Right renal cortex interstitium (tissue), 3 donors: Measurements from ENCODE around the gene NACA. TPM values are rescaled to one million over a fixed set of nuclear protein-coding genes. Genes with fewer than 3 reads are reported as not detected.
"Not testable (repeated sequence)": the region's sequence is repeated elsewhere in the genome, so short reads cannot be mapped to it uniquely, and the experiment has no call there.

Source experiments
- DNase-seq, 3 donors: peaks; one replicate each; pipeline ENCODE4 v3.0.0-alpha.2; 2013; ENCODE audit warnings: low read depth in 3 of 3, low spot score in 2 of 3
- polyA plus RNA-seq, 3 donors: library from polyadenylated mRNA; unstranded; fragments of 120-200 nt; gene quantifications; one replicate each; pipeline ENCODE4 v1.2.1, GENCODE V29; 2013; ENCODE audit not compliant: insufficient read length in 3 of 3

Gene NACA
- polyA plus RNA-seq, result 1,000 to 10,000 TPM; 2,397 to 2,715 (median 2,525) TPM

DNA sequence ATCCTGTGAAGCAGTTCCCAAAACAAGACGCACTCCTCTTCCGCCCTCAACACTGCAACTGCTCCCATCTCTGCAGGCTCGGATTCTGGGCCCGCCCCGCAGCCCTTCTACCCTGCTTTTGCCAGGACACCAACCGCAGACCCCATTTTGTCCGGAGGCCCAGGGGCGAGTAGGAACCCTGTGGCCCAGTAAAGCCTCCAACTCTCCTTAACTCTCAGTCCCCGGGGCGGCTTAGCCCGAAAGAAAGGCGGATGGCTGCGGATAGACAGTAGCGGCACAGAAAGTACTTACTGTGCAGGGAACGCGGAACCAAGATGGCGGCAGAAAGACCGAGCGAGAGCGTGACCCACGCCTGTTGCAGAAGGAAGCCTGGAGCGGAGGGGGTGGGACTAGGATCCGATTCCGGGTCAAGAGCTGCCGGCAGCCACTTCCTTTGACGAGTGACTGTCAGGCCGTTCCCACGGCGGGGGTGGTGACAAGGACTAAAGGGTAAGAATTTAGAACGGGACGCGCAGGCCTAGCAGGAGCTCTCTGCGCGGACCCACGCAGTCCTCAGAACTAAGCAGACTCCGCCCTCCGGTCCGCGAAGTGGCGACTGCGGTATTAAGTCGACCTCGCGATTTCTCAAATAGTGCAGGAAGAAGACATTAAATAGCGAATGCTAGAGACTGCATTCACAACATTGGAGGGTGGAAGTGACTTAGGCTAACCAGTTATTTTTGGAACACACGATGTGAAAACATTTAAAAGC, at the start of gene NACA:
TSS of gene NACA (minus strand) at position 328 of the 751 bp plus-strand sequence. CDS start 778 bp downstream, outside the sequence.
- DNase-seq, result peak; percentile 88 to 93 (median 91)

DNA sequence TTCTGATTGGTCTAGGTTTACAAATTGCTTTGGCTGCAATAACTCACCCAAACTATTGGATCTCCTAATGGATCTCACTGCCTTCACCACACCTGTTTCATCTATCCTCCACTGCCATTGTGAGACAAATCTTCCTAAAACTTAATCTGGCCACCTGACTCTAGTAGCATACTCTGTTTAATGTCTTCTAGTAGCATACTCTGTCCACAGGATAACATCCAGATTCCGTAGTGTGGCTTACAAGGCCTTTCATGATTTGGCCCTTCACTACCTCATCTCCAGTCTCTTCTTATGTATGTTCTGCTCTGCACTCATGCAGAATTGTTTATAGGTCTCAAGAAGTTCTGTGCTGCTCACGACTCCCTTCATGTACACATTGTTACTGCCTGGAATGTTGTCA, 48.0 kb upstream of the NACA start:
- DNase-seq, result no peak

DNA sequence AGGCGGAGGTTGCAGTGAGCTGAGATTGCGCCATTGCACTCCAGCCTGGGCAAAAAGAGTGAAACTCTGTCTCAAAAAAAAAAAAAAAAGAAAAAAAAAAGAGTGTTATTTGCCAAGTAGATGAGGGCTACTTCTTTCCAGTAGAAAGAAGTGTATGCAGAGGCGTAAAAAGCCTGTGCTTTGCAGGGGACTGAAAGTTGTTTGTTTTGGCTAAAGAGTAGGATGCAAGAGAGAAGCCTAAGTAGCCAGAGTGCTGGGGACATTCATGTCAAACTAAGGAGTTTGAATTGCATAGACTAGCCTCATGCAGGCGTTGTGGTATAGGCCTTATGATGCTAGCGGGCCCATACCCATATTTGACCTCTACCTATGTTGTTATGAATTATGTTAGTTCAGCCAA, 47.5 kb upstream of the NACA start:
- no peak for DNase-seq

DNA sequence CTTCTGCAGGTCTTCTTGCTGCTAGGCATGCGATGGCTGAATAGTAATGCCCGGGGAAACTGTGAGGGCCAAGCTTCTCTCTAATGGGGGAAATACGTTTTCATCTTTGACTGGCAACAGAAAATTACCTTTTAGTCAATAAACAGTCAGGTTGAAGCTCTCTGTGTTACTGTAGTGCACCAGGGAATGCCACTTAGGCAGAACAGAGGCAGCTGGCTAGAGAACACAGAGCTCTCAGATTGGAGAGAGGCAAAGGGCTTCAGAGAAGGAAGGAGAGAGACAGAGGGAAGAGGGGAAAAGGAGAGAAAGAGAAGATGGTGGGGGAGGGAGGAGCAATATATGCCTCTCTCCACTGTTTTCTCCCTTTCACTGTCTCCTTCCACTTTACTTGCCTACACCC, 44.8 kb upstream of the NACA start:
- no peak for DNase-seq

DNA sequence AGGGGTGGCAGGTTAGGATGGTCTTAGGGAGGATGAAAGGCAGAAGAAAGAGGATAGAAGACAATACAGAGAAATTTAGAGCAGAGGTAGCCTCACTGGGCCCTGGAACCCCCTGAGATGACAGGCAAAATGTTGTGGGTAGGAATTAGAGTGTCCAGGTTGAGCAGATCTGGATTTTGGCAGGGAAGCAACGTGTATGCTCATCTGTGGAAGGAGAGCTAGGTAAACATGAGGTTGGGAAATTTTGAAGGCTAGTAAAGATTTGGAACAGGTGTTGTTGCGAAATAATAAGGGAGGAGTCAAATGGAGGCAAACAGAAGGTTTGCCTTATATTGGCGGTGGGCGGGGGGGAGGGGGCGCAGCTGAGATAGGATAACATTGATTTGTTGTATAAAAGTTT, 43.3 kb upstream of the NACA start:
- DNase-seq, result no peak

DNA sequence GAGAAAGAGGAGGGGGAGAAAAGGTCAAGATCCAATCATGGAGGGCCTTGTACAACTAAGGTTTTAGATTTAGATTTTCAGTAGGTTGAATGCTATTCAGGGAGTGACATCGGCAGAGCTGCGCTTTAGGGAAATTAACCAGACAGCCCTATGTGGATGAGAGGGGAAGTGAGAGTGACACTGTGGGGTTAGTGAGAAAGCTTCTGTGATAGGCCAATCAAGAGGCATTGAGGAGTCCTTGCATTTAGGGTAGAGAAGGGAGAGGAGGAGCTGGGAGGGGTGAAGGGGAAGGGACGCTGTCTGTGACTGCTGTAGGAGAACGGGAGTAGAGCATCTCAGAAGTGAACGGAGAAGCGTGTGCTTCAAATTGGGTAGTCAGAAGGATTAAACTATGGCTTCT, 41.4 kb upstream of the NACA start:
- DNase-seq, result no peak

DNA sequence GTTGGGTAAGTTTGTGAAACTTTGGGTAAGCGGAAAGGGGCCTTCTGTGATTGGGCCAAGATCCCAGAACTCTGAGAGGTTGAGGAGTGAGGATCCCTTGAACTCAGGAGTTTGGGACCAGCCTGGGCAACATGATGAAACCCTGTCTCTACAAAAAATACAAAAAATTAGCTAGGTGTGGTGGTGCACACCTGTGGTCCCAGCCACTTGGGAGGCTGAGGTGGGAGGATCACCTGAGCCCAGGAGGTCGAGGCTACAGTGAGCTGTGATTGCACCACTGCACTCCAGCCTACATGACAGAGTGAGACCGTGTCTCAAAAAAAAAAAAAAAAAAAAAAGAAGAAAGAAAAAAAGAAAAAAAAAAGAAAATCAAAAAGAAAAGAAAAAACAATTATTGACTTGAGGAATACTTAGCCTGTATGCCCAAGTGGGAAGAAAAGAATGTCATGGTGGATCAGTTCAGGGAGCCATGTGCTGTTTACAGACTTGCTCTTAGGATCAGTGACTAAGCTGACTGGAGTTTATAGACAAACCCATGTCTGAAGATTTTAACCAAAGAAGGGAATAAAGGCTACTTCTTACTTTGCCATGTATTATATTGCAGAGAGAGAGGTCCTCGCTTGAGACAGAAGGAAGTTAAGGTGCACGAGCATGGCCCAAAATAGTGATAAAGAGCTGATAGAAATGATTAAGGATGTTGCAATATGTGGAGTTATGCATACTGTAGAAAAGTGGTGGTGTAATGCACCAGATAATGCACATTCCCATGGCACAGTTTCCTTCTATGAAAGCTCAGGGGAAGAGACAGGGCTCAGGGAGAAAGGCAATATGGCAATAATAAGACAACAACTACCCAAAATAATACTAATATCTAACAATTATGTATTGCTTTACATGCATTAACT, 38.9 kb upstream of the NACA start:
- no peak for DNase-seq

DNA sequence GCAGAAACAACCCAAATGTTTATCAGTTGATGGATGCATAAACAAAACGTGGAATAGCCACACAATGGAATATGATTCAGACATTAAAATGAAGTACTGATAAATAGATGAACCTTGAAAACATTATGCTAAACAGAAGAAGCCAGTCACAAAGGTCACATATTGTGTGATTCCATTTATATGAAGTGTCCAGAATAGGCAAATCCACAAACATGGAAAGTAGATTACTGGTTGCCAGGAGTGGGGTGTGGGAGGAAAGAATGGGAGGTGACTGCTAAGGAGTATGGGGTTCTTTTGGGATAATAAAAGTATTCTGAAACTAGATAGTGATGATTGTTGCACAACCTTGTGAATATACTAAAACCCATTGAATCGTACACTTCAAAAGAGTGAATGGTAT, 36.7 kb upstream of the NACA start:
- no peak for DNase-seq

DNA sequence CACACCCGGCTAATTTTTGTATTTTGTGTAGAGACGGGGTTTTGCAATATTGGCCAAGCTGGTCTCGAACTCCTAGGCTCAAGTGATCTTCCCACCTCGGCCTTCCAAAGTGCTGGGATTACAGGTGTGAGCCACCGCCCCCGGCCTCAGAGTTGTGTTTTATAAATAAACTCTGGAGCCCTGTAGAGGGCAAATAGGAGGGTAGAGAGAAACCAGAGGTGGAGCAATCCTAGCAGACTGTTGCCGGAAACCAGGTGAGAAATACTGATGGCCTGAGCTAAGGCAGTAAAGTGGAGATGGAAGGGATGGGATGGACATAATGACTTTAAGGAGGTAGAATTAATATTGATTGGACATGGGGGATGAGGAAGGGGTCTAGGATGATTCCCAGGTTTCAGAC, 35.4 kb upstream of the NACA start:
- DNase-seq, result no peak

DNA sequence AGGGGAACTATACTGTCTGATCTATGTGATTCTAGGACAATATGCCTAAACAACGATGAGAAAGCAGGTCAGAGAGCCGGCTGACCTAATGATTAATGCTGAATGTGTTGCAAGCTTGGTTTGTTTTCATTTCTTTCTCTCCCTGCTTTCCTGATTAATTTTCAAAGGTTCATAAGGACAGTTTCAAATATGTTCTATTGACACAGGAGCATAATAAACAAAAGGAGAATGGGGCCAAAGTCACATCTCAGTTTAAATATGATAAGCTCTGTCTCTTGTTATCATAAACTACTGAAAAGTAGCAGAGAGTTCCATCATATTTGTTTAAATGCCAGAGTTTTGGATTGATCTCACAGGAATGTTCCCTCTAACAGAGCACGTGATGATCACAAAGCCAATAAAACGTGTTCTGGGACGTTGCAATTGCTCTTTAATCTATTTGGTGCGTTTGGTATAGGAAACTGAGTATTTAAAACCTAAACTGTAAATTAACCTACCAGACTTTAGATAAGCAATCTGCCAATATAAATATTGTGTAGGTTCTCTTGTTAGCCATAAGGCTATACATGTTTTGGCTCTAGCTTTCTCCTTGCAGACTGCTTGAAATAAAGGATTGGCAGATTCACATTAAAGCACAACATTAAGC, 34.3 kb upstream of the NACA start:
- no peak for DNase-seq

DNA sequence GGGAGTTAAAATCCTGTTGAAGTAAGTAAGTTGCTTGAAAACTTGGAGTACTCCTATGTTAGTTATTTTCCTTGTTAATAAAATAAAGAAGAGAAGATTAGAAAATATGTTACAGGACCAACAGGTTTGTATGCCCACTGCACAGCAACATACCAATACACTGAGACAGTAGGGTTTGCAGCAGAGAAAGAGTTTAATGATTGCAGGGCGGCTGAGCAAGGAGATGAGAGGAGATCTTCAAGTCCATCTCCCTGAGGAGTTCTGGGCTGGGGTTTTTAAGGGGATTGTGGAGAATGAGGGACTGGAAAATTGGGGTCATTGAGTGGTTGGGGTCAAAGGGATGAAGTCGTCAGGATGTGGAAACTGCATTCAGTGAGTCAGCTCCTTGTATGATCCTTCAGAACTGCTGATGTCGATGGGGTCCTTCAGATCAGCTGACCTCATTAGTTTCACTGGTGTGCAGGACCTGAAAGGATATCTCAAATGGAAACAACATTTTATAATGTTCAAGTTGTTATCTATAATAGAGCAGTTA, 33.7 kb upstream of the NACA start:
- DNase-seq, result no peak

DNA sequence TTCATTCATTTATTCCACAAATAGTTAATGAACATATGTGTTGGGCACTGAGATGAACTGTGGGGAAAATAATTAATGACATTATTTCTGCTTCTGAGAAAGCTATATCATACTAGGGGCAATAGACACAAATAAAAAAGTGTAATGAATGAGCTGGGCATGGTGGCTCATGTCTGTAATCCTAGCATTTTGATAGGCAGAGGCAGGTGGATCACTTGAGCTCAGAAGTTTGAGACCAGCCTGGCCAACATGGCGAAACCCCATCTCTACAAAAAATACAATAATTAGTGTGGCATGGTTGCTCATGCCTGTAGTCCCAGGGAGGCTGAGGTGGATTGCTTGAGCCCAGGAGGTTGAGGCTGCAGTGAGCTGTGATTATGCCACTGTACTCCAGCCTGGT, 32.9 kb upstream of the NACA start:
- not testable (repeated sequence) for DNase-seq

DNA sequence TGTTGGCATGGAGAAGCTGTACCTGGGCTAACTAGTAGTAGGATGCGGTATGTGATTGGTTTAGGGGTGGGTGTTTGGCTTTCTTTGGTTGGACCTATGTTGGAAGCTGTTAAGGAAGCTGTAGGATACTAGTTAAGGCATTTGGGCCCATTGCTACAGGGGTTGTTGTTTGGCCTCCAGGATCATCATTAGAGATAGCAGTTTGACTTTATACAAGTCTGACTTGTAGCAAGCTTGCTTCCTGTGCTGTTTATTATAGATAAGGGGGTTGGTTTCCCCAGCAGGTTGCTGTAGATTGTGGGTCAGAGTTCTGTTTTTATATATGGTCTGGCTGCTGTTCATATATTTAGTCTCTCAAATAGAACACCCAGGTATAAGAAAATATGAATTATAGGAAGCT, 28.5 kb upstream of the NACA start:
- no peak for DNase-seq

DNA sequence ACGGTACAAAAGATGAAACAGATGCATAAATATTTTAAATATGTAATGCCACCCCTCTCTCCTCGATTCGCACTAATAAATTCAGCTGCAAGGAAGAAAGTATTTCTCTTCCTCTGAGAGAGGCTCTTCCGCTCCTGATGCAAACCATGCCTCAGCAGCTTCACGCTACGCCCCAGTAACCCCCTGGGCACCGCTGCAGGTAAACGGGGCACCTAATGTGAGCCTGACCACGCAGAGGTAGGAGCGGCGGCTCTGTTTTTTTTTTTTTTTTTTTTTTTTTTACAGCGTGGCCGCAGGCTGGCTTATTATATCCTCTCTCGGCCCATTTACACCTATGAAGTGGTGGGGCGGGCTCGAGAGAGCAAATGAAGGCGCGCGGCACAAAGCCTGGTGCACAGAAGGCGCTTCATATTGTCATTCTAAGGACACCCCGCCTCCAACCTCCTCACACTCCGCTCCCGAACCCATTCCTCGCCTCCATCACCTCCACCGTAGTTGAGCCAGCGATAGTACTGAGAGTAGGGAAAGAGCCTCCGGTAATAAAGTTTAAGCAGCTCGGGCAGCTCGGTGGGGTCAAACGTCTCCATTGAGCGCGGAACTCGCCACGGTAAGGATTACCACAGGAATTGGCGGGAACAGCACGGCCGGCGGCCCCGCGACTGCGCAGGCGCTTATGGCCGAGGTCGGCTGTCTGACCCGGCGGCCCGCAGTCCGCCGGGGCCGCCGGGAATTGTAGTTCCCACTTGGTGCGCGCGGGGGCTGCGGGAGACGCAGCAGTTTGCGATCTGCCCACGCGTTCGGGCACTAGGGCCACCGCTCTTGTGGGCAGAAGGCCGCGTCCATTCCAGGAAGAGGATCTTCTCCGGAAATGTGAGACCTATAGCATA, 26.9 kb upstream of the NACA start, which contains the start of gene PRIM1:
TSS of gene PRIM1 (minus strand) at position 612 of the 887 bp plus-strand sequence. CDS start at position 587, 25 bp downstream.
- peak; percentile 56 to 75 (median 61) for DNase-seq

DNA sequence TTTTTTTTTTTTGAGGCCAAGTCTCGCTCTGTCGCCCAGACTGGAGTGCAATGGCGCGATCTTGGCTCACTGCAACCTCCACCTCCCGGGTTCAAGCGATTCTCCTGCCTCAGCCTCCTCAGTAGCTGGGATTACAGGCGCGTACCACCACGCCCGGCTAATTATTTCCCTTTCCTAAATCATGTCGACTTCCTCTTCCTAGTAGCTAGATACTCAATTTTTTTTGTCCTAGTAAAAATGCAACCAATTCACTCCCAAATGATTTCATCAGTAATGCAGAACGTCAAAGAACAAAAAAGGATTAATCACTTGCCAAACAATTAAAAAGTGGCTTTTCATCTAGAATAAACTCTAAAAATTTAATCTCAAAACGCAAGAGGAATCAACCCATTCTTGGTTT, 25.5 kb upstream of the NACA start:
- DNase-seq, result not testable (repeated sequence)

DNA sequence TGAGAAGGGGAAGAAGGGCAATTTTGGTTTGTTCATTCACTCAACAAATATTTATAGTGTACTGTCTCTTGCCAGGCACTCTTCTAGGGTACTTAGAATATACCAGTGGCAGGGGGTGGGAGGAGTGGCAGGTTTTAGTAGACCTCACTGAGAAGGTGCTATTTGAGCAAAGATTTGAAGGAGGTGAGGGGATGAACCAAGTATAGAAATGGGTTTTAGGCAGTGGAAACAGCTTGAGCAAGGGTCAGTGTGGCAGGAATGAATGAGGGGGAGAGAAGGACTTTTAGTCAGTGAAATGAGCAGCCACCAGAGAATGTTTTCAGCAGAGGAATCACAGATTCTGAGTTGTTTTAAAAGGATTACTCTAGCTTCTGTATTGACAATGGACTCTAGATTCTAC, 24.8 kb upstream of the NACA start:
- DNase-seq, result no peak

DNA sequence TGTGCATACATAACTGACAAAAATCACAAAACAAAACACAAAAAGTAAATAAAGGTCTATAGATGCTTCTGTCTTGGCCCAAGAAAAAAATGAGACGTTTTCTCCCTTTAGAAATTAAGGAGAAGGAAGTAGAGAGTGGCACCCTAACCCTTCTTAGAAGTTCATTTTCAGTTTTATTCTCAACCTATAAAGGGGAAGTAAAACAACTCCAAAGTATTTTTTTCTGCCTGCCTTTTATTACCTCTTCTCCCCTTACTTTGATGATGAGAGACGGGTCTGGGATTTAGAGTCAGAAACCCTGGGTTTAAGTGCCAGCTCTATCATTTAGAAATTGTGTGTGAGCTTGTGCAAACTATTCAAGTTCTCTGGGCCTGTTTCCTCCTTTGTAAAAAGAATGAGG, 24.3 kb upstream of the NACA start:
- DNase-seq, result no peak

DNA sequence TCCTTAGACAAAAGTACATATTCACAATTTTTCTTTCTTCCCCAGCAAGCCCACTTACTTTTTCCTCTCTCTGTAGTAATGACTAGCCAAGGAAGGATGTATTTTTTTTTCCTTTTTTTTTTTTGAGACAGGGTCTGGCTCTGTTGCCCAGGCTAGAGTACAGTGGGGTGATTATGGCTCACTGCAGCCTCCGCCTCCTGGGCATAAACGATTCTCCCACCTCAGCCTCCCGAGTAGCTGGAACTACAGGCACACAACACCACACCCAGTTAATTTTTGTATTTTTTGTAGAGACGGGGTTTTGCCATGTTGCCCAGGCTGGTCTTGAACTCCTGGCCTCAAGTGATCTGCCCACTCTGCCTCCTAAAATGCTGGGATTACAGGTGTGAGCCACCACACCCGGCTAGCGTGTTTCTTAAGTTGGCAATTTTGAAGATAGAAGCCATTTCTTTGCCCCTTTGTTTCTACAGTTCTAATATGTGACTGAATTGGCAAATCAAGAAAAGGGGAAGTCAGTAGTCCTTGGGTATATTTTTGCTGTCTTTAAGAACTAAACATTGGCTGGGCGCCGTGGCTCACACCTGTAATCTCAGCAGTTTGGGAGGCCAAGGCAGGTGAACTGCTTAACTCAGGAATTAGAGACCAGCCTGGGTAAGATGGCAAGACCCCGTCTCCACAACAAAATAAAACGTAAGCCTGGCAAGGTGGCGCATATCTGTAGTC, 3.2 kb upstream of the NACA start:
- DNase-seq, result no peak

DNA sequence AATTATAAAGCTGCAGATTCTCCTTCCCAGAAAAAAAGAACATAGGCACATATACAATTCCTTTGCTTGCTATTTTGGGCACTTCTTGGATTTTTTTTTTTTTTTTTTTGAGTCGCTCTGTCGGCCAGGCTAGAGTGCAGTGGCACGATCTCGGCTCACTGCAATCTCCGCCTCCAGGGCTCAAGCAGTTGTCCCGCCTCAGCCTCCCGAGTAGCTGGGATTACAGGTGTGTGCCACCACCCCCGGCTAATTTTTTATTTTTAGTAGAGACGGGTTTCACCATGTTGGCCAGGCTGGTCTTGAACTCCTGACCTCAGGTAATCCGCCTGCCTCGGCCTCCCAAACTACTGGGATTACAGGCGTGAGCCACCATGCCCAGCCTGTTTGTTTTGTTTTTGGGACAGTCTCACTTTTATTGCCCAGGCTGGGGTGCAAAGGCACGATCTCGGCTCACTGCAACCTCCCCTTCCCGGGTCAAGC, 1.1 kb upstream of the NACA start:
- DNase-seq, result not testable (repeated sequence)
